Smooth muscle cell of the brain vasculature (primary cell): ENCODE measurements around the gene TMEM31.
"Not testable (repeated sequence)": the region's sequence is repeated elsewhere in the genome, so short reads cannot be mapped to it uniquely, and the experiment has no call there.

Source experiments
- DNase-seq: peaks from one replicate; pipeline ENCODE4 v3.0.0-alpha.2; 2012; ENCODE audit warnings: low read depth, low spot score

TMEM31 gene

DNA sequence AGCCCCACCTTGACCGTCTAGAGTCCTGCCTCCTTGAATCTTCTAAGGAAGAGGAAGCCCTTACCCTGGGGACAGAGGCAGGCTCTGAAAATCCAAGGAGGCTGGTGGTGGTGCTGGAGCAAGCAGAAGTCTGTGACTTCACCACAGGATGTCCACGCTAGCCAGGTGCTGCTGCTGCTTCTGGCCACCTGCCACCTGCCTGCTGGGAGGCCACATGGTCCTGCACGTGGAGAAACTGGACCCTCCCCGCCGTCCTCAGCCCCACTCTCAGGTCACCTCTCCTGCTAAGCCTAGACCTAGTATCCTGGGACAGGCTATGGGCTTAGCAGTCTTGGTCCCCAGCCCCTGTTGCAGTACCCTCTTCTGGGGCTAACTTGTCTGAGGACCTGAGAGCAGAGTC is 15.8 kb downstream of the TMEM31 start:
- no peak for DNase-seq

- DNase-seq = no peak
Observed at GRCh38 chrX:103727115-103727514, 16.4 kb downstream of the TMEM31 start.

GRCh38 chrX:103729015-103729414 is 18.3 kb downstream of the TMEM31 start:
- no peak for DNase-seq

DNA sequence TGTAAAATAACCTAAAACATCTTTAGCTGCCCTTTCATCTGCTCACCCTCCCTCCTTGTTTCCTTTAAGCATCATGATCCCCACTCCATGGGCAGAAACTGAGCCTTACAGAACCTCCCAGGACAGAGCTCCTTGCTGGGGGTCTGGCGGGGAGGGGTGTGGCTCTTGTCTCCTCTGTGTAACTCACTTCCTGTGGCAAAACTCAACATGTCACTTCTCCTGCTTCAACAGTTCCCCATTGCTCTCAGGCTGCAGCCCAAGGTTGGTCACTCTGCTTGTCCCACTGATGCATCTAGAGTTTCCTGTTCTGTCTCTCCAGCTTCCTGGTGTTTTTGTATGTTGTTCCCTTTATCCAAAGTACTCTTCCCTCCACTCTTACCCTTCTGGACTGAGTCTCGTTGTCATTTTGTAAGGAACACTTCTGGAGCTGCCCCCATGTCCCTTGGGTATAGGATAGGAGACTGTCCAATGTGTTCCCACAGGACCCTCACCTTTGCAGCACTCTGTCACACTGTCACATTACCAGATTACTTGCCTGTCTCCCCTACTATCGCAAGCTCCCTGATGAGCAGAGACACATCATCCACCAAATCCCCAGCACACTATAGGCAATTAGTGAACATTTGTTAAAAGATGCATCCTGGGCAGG is 19.6 kb downstream of the TMEM31 start:
- no peak for DNase-seq

GRCh38 chrX:103730796-103731493 is 20.2 kb downstream of the TMEM31 start:
- DNase-seq = peak; percentile 28

- DNase-seq = no peak
Observed at GRCh38 chrX:103733017-103733416, 22.3 kb downstream of the TMEM31 start.

GRCh38 chrX:103734125-103734760 is 23.5 kb downstream of the TMEM31 start:
- DNase-seq = no peak

DNA sequence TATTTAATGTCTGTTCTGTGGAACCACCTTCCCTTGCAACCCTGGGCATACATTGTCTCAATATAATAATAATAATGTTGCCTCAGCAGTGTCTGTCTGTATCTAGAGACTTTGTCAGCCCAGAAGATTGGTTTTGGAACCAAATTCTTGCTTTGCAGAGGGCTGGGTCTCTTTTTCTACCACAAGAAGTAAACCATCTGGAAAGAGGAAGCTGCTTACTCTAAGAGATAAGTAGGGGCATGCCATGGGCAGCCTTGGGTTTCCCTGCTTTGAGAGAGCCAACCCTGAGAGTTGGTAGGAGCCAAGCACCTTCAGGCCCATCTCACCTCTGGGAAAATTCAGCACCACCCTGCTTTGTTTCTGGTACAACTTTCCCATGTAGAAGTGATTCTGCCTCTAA is 27.0 kb downstream of the TMEM31 start:
- no peak for DNase-seq

GRCh38 chrX:103739421-103739820 is 28.7 kb downstream of the TMEM31 start:
- DNase-seq = no peak

DNA sequence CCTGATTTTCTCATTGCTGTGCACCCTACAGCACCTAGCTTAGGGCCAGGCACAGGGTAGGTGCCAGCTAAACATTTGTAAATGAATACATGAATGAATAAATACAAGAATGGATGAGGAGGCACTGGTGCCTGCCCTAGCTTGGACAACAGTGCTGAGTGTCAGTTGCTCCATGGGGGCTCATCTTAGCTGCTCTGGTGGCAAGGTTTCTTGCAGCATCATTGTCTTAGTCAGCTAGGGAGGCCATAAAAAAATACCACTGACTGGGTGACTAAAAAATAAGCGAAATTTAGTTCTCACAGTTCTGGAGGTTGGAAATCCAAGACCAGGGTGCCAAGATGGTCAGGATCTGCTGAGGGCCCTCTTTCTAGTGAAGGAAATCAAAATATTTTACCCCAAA is 31.2 kb downstream of the TMEM31 start:
- DNase-seq = no peak

- no peak for DNase-seq
Observed at GRCh38 chrX:103742339-103742738, 31.6 kb downstream of the TMEM31 start.

DNA sequence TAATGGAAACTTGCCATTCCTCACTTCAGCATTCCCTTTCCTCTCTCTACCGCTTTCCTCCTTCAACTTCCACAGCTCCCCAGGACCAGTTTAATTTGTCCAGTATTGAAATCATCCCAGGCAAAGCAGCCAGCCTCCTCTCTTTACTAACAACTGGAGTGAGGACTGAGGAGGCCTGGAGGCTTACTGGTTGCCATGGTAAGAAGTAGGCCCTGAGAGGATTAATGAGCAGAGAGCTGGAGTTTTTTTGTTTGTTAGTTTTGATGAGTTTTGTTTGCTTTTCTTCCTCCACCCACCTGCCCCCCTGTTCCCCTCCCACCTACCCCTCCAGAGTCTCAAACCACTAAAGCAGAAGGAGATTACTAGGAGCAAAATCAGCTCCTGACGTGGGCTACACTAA is 36.5 kb downstream of the TMEM31 start:
- DNase-seq = no peak

GRCh38 chrX:103754401-103754800 is 43.7 kb downstream of the TMEM31 start:
- no peak for DNase-seq

- no peak for DNase-seq
Observed at GRCh38 chrX:103756736-103757135, 46.0 kb downstream of the TMEM31 start.

- no peak for DNase-seq
Observed at GRCh38 chrX:103758555-103758954, 47.8 kb downstream of the TMEM31 start.

- not testable (repeated sequence) for DNase-seq
Observed at GRCh38 chrX:103763541-103763940, 52.8 kb downstream of the TMEM31 start.
